MM.1S (cell line): ENCODE data around the gene ZFP36L2.
A peak's percentile ranks its signal among the peaks of the same experiment; 100 is the strongest.

Experiments used
- DNase-seq: peaks from one replicate; pipeline ENCODE4 v3.0.0-alpha.2; 2015
- H2AFZ ChIP-seq: fragments of 300-600 bp; sonication (generic); 2 replicates; pipeline ENCODE4 v1.6.0; 2016; ENCODE audit warnings: antibody characterized with exemption, low read length
- H3F3A ChIP-seq: fragments of 300-600 bp; sonication (generic); 2 replicates; pipeline ENCODE4 v1.6.1; 2016; ENCODE audit warnings: mild to moderate bottlenecking, antibody characterized with exemption, low read length, moderate library complexity, mixed read lengths; ENCODE audit not compliant: insufficient read depth
- H3K27ac ChIP-seq: fragments of 300-600 bp; sonication (generic); 2 replicates; pipeline ENCODE4 v1.5.1; 2016; ENCODE audit warnings: mild to moderate bottlenecking, low read length
- H3K27me3 ChIP-seq: fragments of 300-600 bp; sonication (generic); replicated peaks from 2 replicates; pipeline ENCODE4 v1.6.0; 2016; ENCODE audit warnings: low read length; ENCODE audit not compliant: insufficient read depth
- H3K36me3 ChIP-seq: fragments of 300-600 bp; sonication (generic); replicated peaks from 2 replicates; pipeline ENCODE4 v1.6.1; 2016; ENCODE audit warnings: mild to moderate bottlenecking, low read length, mixed read lengths; ENCODE audit not compliant: insufficient read depth
- H3K4me1 ChIP-seq: fragments of 300-600 bp; sonication (generic); 2 replicates; pipeline ENCODE4 v1.6.1; 2016; ENCODE audit warnings: low read length, mixed read lengths
- H3K4me2 ChIP-seq: fragments of 300-600 bp; sonication (generic); 2 replicates; pipeline ENCODE4 v1.6.0; 2016; ENCODE audit warnings: low read depth, low read length
- H3K4me3 ChIP-seq: fragments of 300-600 bp; sonication (generic); 2 replicates; pipeline ENCODE4 v1.5.1; 2016; ENCODE audit warnings: low read length, mixed read lengths
- H3K79me2 ChIP-seq: fragments of 300-600 bp; sonication (generic); 2 replicates; pipeline ENCODE4 v1.6.1; 2016; ENCODE audit warnings: mixed run types, low read length, mixed read lengths
- H3K9ac ChIP-seq: fragments of 300-600 bp; sonication (generic); 2 replicates; pipeline ENCODE4 v1.6.1; 2016; ENCODE audit warnings: low read length, mixed read lengths
- H3K9me2 ChIP-seq: fragments of 300-600 bp; sonication (generic); replicated peaks from 2 replicates; pipeline ENCODE4 v1.6.1; 2016; ENCODE audit warnings: mild to moderate bottlenecking, low read length, mixed read lengths; ENCODE audit not compliant: insufficient read depth
- H3K9me3 ChIP-seq: fragments of 300-600 bp; sonication (generic); replicated peaks from 2 replicates; pipeline ENCODE4 v1.6.1; 2016; ENCODE audit warnings: mild to moderate bottlenecking, low read length, mixed read lengths; ENCODE audit not compliant: insufficient read depth
- H4K20me1 ChIP-seq: fragments of 300-600 bp; sonication (generic); 2 replicates; pipeline ENCODE4 v1.6.1; 2016; ENCODE audit warnings: mild to moderate bottlenecking, low read length, moderate library complexity, mixed read lengths; ENCODE audit not compliant: insufficient read depth
- CTCF ChIP-seq: fragments of 300-600 bp; sonication (generic); IDR thresholded peaks from 2 replicates; pipeline ENCODE4 v1.5.1; 2016; ENCODE audit warnings: antibody characterized with exemption, low read length, mixed read lengths
- EZH2 ChIP-seq: fragments of 300-600 bp; sonication (generic); optimal IDR thresholded peaks from 2 replicates; pipeline ENCODE3; 2017; ENCODE audit warnings: low read depth, mild to moderate bottlenecking, antibody characterized with exemption, low read length, mixed read lengths
- EZH2phosphoT487 ChIP-seq: fragments of 300-600 bp; sonication (generic); IDR thresholded peaks from 2 replicates; pipeline ENCODE4 v1.6.1; 2018; ENCODE audit warnings: antibody characterized with exemption, low read length

The ZFP36L2 gene

GRCh38 chr2:43174368-43174916, 52.0 kb downstream of the ZFP36L2 start:
- peak overlapping the region; percentile 92 for H3K27ac ChIP-seq
- H3K79me2 ChIP-seq: no peaks in the 10 kb centered on the region
- H4K20me1 ChIP-seq: no peaks in the 10 kb centered on the region
- peaks cover 19% of the 10 kb centered on the region for H3F3A ChIP-seq
- H3K4me1 ChIP-seq: peaks cover 57% of the 10 kb centered on the region
- peak; percentile 87 for DNase-seq
- no peak for TF ChIP-seq EZH2
- no peak for TF ChIP-seq CTCF
- no peak for TF ChIP-seq EZH2phosphoT487
- H3K4me2 ChIP-seq: peak overlapping the region; percentile 77
- peak overlapping the region; percentile 72 for H3K9ac ChIP-seq
- no peaks in the 10 kb centered on the region for H3K9me3 ChIP-seq
- H3K36me3 ChIP-seq: no peaks in the 10 kb centered on the region
- H3K27me3 ChIP-seq: no peaks in the 10 kb centered on the region
- H2AFZ ChIP-seq: 0 out of 2 replicates have a peak overlapping the region, but pooled peaks have one; percentile 12
- peak overlapping the region; percentile 50 for H3K4me3 ChIP-seq
- H3K9me2 ChIP-seq: no peaks in the 10 kb centered on the region
